ENCODE data around the gene ACTRT2.

The ACTRT2 gene

DNA sequence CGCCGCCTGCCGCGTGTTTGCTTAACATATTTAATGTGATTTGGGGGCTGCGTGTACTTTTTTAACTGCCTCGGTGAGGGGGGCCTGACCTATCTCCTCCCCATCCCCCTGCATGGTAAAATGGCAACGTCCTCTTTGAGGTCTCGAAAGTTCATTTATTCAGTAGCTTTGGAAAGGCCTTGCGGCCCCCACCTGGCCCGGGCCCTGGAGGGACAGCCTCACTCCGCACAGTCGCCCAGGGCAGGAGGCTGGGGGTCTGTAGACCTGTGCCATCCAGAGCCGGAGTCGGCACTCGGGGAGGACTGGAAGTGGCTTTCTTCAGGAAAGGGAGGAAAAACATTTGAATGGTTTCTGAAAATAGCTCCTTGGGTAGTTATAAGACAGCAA lies 38.0 kb upstream of the ACTRT2 start:
- TF ChIP-seq CTCF (conservative IDR thresholded peaks at IDR 0.05; ENCODE audit: low read depth, low read length): no peak
- no peak overlapping the region for H3K9ac ChIP-seq

DNA sequence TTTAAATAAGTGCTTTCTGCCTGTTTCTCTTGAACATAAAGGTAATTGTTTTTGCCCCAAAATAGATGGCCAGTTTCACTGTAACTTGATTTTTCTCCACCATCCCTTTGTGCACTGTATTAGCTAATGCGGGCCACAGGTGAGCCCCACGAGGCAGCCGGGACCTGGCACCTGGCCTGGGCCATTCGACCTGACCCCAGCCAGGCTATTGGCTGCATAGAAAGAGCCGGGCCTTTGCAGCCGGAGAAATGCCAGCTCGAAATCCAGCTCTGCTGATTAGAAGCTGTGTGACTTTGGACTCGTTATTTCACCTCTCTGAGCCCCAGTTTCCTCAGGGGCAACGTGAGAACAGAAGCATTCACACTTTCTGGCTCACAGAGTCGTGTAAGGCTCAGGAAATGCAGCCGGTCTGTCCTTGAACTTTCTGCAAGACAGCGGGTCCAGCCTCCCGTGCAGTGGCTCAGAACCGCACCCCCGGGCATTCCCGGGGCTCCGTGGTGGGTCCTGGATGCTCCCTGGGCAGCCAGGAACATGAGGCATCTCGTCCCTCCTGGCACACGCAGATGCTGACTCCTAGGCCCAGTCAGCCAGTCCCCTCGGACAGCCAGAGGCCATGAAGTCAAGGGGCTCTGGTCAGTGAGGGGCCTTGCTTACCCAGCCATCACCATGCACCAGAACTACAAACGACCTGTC lies 37.4 kb upstream of the ACTRT2 start:
- no peak overlapping the region for H3K4me2 ChIP-seq
- peaks cover 50% of the 10 kb centered on the region for H3K27me3 ChIP-seq (ENCODE audit: insufficient read depth, low read depth)

More for the DNA sequence above, 38.0 kb upstream of the ACTRT2 start:
- Histone ChIP-seq H3K79me2 (ENCODE audit: insufficient read depth, low read depth) (no peaks in the 10 kb centered on the region), H2AFZ (ENCODE audit: low read depth) (no peak overlapping the region), H3K4me2 (no peak overlapping the region), H3K4me1 (ENCODE audit: low read depth, poor library complexity, severe bottlenecking) (no peaks in the 10 kb centered on the region), H3K27ac (no peak overlapping the region), H3K27me3 (ENCODE audit: insufficient read depth, low read depth) (peaks cover 46% of the 10 kb centered on the region), H3K36me3 (ENCODE audit: insufficient read depth) (no peaks in the 10 kb centered on the region), H3K4me3 (IDR thresholded peaks at IDR 0.05; ENCODE audit: insufficient read depth, low read depth, low read length) (no peak overlapping the region), H4K20me1 (ENCODE audit: insufficient read depth) (no peaks in the 10 kb centered on the region)

GRCh38 chr1:2984399-2985061 lies 36.7 kb upstream of the ACTRT2 start:
- Histone ChIP-seq H3K4me1 (ENCODE audit: low read depth, poor library complexity, severe bottlenecking) (no peaks in the 10 kb centered on the region), H3K27ac (no peak overlapping the region), H3K4me3 (IDR thresholded peaks at IDR 0.05; ENCODE audit: insufficient read depth, low read depth, low read length) (no peak overlapping the region), H3K36me3 (ENCODE audit: insufficient read depth) (no peaks in the 10 kb centered on the region), H3K79me2 (ENCODE audit: insufficient read depth, low read depth) (no peaks in the 10 kb centered on the region), H3K9ac (no peak overlapping the region), H3K27me3 (ENCODE audit: insufficient read depth, low read depth) (peaks cover 49% of the 10 kb centered on the region), H4K20me1 (ENCODE audit: insufficient read depth) (no peaks in the 10 kb centered on the region), H3K4me2 (no peak overlapping the region), H2AFZ (ENCODE audit: low read depth) (no peak overlapping the region)
- TF ChIP-seq CTCF (conservative IDR thresholded peaks at IDR 0.05; ENCODE audit: low read depth, low read length): no peak

More for the DNA sequence above, 37.4 kb upstream of the ACTRT2 start:
- Histone ChIP-seq H3K36me3 (ENCODE audit: insufficient read depth) (no peaks in the 10 kb centered on the region), H3K27ac (no peak overlapping the region), H3K4me1 (ENCODE audit: low read depth, poor library complexity, severe bottlenecking) (no peaks in the 10 kb centered on the region), H3K9ac (no peak overlapping the region), H3K79me2 (ENCODE audit: insufficient read depth, low read depth) (no peaks in the 10 kb centered on the region), H3K4me3 (IDR thresholded peaks at IDR 0.05; ENCODE audit: insufficient read depth, low read depth, low read length) (no peak overlapping the region), H2AFZ (ENCODE audit: low read depth) (no peak overlapping the region), H4K20me1 (ENCODE audit: insufficient read depth) (no peaks in the 10 kb centered on the region)
- TF ChIP-seq CTCF (conservative IDR thresholded peaks at IDR 0.05; ENCODE audit: low read depth, low read length): no peak

GRCh38 chr1:2985067-2985561 lies 36.2 kb upstream of the ACTRT2 start:
- no peaks in the 10 kb centered on the region for H3K79me2 ChIP-seq (ENCODE audit: insufficient read depth, low read depth)
- no peaks in the 10 kb centered on the region for H4K20me1 ChIP-seq (ENCODE audit: insufficient read depth)
- no peaks in the 10 kb centered on the region for H3K36me3 ChIP-seq (ENCODE audit: insufficient read depth)
- TF ChIP-seq CTCF (conservative IDR thresholded peaks at IDR 0.05; ENCODE audit: low read depth, low read length): no peak
- H3K27me3 ChIP-seq (ENCODE audit: insufficient read depth, low read depth): peaks cover 43% of the 10 kb centered on the region
- H3K27ac ChIP-seq: no peak overlapping the region
- H3K4me2 ChIP-seq: no peak overlapping the region
- H3K9ac ChIP-seq: no peak overlapping the region
- H2AFZ ChIP-seq (ENCODE audit: low read depth): no peak overlapping the region
- H3K4me1 ChIP-seq (ENCODE audit: low read depth, poor library complexity, severe bottlenecking): no peaks in the 10 kb centered on the region
- no peak overlapping the region for H3K4me3 ChIP-seq (IDR thresholded peaks at IDR 0.05; ENCODE audit: insufficient read depth, low read depth, low read length)

Measured in KMS-11 (cell line).